Endometrium (tissue), 2 donors: ENCODE data around the gene MSN.
"Not testable (repeated sequence)": the region's sequence is repeated elsewhere in the genome, so short reads cannot be mapped to it uniquely, and the experiment has no call there.

Experiments
- FAIRE-seq: peaks from 2 replicates; lab custom pipeline; 2012; peaks lifted over from hg19 to GRCh38; lab: Jason Lieb, UNC
- donor health status: control.
- donor health status: control.

MSN gene

DNA sequence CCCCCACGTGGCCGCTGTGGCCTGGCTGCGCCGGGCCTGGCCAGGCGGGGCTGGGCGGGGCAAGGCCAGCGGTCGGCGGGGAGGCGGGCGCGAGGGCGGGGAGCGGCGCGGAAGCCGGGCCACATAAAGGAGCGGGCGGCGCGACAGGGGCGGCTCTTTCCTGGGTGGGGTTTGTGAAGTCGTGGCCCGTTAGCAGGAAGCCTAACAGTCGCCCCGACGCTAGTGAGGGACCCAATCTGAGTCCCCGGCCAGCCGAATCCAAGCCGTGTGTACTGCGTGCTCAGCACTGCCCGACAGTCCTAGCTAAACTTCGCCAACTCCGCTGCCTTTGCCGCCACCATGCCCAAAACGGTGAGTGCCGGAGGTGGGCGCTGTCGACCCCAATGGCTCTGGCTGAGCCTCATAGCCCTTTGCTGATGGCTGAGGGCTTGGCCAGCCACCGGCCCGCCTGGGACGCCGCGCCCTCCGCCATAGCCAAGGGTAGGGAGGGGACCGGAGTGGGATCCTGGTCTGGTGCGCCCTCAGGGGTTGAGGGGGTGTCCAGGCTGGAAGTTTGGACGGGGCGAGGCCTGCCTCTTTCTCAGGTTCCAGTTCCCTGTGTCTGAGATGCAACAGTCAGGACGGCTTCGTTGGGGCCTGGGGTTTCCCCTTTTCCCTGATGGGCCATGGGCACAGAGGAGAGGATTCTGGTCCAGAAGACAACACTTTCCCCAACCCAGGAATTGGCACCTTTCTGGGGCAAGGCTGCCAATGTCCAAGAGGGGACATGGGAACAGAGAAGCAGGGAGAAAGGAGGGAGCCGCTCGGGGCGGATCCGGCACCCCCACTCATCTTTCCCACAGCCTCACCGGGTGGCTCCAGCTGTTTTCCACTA lies at the start of gene MSN:
Gene MSN (plus strand): TSS at position 152 of the 874 bp plus-strand sequence. CDS start 188 bp downstream, at position 340.
- FAIRE-seq, result no peak

DNA sequence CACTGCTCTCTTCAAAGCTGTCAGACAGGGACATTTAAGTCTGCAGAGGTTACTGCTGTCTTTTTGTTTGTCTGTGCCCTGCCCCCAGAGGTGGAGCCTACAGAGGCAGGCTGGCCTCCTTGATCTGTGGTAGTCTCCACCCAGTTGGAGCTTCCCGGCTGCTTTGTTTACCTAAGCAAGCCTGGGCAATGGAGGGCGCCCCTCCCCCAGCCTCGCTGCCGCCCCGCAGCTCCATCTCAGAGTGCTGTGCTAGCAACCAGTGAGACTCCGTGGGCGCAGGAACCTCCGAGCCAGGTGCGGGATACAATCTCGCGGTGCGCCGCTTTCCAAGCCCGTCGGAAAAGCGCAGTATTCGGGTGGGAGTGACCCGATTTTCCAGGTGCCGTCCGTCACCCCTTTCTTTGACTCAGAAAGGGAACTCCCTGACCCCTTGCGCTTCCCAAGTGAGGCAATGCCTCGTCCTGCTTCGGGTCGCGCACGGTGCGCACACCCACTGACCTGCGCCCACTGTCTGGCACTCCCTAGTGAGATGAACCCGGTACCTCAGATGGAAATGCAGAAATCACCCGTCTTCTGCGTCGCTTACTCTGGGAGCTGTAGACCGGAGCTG lies 47.3 kb upstream of the MSN start:
- FAIRE-seq, result not testable (repeated sequence)

DNA sequence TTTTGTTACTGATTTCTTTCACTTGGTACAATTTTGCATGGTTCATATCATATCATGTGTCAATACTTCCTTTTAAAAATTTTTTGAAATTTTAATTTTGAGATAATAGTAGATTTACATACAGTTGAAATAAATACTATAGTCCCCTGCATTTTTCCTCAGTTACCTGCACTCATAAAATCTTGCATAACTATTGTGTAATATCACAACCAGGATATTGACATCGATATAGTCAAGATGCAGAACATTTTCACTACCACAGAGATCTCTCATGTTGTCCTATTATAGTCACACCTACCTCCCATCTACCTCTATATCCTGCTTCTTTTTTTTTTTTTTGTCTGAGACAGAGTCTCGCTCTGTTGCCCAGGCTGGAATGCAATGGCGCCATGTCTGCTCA lies 36.7 kb upstream of the MSN start:
- no peak for FAIRE-seq

DNA sequence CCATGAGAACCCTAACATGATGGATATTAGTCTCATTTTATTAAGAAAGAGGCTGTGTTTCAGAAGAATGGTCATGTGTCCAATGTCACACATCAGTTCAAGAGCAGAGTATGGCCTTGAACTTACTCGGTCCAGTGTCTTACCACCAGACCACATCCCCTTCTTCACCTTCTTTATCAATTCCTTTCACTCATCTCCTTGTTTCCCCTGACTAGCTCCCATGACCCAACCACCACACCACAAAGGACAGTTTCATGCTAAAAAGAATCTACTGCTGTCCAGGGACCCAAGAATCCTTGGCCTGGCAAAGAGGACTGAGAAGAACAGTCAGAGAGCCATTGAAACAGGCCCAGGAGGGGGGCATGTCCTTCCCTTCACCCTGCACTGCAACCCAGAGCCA lies 33.6 kb upstream of the MSN start:
- no peak for FAIRE-seq

DNA sequence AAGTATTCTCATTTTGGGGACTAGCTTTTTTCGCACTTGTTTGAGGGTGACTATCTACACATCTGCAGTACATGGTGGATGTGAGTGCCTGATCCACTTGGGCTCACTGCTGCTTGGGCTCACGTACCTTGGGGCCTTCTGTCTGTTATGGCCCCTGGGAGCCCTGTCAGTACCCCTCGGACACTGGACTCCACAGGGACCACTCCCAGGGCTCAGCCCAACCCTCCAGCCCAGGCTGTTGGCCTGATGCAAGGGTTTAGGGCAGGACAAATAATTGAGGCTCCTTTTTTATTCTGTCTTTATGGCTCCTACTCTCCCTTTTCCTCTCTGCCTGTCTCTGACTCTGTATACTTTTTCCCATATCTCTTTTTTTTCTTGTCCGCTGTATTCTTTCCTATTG lies 32.7 kb upstream of the MSN start:
- FAIRE-seq, result no peak

DNA sequence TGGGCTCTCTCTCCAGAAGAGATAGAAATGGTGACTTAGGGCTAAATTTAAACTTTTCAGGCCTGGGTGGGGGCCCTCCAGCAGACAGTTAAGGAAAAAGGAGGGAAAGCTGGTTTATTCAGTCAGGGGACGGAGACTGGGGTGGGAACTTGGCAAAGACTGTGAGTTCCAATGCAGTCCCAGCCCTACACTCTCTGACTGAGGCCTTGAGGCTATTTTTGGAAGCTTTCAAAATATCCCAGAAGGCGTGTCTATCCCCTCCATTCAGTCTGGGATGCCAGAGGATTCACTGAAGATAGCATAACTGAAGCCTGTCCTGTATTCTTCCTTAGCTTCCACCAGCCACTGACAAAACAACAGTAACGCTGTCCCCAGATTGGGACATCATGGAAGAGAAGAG lies 32.1 kb upstream of the MSN start:
- FAIRE-seq, result no peak

DNA sequence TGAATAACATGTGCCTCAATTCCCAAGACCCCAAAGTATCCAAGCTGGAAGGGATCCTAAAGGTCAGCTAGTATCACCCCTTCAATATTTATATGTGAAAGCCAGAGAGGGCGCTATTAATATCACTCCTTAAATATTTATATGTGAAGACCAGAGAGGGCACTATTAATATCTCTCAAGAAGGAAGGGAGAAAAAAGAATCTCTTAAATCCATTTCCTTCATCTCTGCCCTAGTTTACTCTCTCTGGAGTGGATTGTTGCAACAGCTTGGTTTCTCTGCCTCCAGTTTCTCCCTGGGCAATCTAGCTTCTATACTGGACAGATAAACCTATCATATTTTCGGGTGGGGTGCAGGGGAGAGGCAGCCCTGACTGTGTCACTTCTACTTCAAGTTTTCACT lies 31.6 kb upstream of the MSN start:
- no peak for FAIRE-seq

DNA sequence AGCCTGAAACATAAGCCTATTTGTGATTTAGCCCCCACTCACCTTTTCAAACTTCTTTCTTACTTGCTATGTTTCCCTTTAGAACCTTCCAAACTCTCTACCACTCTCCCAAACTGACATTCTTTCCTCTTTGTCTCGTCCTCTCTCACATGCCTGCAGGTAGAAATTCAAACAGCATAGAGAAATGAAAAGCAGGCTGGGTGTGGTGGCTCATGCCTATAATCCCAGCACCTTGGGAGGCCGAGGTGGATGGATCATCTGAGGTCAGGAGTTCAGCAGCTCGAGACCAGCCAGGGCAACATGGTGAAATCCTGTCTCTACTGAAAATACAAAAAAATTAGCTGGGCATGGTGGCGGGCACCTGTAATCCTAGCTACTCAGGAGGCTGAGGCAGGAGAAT lies 31.2 kb upstream of the MSN start:
- not testable (repeated sequence) for FAIRE-seq

DNA sequence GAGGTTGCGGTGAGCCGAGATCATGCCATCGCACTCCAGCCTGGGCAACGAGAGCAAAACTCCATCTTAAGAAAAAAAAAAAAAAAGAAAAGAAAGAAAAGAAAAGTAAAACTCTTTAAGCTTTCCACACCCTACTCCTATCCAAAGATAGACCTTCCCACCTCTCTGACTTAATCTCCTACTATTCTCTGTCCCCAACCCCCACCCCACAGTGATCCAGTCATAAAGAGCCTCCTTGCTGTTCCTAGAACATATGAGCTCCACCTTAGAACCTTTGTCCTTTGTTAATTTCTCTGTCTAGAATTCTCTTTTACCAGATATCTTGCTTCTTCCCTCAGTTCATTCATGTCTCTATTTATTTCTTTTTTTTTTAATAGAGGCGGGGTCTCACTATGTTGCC lies 30.1 kb upstream of the MSN start:
- no peak for FAIRE-seq

DNA sequence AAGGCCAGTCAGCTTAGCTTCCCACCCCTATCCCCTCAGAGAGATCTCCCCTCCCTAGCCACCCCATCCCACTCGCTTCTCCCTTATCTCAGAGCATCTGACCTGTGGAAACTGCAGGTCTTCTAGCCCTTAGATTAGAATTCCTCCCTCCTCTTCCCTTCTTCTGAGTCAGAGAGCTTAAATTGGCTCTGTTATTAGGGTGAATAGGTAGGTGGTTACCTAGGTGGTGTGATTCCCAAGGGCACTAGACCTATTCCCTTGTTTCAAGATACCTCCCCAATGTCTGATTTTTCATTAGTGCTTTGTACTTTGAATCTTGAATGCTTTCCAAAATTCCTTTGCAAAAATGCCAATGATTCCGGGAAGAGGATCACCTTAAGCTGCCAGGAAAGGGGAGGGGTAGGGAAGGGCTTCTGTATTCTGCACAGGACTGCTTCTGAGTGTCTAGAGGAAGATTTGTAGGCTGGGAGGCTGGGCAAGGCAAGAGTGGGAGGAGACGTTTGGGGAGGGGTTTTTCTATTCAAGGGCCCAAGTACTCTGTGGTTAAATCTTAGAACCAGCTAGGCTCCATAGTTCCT lies 24.5 kb upstream of the MSN start:
- FAIRE-seq, result no peak

DNA sequence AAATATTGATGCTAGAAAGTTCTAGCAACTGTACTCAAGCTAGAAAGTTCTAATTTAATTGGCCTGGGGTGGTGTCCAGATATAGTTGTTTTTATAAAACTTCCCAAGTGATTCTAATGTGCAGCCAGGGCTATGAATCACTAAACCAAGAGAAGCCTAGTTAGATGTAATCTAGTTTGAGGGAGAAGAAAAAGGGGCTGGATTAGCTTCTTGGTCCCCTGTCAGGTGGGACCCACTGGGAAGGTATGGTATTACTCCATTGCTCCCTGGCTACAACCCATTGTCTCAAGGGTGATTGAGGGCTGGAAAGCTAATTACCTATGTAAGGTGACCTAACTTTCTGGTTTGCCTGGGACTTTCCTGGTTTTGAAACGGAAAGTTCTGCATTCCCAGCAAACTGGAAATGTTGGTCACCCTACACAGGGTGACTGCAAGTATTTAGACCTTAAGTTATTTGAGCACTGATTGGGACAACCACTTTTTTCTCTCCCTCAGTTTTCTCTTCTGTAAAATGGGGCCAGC lies 23.9 kb upstream of the MSN start:
- no peak for FAIRE-seq

DNA sequence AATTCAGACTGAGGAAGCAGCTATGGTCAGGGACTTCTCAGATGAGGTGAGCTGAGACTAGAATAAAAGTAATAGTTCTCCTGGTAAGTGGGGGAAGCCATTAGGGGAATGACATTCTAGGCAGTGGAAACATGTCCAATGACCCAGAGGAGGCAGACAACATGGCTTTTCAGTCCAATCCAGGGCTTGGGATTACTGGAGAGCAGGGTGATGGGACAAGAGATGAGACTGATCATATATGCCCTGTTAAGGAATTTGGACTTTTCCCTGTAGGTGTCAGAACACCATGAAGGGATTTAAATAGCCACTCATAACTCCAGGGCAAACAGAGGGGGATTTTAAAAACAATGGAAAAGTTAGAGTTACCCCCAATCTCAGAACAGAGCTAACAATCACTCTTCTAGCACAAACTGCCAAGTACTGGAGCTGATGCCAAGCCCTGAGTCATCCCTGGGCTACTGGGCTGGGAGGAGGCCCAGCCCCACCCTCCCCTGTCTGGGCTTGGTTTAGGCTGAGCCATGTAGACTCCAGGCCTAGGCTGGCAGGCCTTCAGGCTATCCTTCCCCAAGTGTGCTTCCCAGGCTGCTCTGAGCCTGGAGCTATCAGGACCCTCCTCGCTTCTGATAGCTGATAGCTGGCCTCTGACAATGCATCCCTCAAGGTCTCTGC lies 22.7 kb upstream of the MSN start:
- no peak for FAIRE-seq

DNA sequence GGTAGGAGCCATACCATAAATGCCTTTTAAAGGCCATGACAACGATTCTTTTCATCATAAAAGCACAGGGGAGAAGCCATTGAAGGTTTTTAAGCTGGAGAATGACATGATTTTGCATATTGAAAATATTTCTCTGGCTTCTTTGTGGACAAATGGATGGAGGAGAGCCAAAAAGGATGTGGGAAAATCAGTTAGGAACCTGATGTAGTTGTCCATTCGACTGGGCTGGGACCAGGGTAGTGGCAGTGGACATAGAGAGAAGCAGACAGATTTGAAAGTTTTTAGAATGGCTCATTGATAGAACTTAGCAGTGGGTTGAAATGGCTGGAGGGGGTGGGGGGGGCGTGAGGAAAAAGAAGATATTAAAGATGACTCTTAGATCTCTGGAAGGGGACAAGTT lies 19.7 kb upstream of the MSN start:
- no peak for FAIRE-seq

DNA sequence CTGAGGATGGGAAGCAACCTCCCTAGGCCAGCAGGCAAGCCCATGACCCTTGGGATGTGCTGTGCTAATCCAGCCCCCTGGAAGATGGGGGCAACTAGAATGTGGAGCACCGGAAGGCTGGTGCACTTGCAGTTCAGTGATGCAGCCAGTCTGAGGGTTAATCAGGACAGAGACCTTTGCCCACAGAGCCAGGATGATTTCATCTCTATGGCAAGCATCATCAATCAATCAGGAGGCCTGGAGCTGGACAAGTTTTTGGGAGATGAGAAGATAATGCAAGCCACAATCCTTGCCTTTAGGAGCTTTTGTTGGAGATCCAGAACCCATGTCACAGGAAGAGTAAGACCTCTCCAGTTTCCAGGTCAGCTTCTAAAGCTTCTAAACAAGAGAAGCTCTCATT lies 15.4 kb upstream of the MSN start:
- no peak for FAIRE-seq

DNA sequence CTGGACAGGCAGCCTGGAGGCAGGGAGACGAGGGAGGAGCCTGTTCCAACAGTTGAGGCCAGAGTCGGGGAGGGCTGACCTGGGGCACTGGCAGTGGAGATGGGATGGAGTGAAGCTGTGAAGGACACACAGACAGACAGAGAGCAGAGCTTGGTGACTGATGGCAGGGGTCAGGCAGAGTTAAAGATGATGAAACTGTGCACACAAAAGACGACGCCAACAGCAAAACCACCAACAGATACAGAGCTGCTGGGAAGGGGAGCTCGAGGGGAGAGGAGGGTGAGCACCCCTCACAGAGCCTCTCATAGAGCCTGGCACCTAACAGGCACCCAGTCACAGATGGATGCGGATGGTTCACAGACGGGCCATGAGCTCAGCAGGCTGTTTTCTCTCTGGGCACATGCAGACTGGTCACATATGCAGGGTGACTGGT lies 10.4 kb upstream of the MSN start:
- not testable (repeated sequence) for FAIRE-seq

DNA sequence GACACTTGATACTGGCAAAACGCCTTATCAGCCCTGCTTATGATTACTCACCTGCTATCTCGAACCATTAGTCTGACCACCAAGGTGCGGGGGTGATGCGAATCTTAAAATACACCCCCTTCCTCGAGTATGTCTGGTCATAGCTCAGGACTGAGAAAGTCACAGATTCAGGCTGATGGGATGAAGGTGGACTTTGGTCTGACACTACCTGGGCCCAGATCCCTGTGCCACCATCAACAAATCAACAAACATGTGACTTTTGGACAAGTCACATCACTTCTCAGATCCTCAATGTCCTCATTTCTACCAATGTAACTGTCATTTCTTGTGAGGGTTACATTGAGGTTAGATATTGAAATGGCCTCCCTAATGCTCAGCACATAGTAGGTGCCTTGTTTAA lies 9.8 kb upstream of the MSN start:
- FAIRE-seq, result no peak

DNA sequence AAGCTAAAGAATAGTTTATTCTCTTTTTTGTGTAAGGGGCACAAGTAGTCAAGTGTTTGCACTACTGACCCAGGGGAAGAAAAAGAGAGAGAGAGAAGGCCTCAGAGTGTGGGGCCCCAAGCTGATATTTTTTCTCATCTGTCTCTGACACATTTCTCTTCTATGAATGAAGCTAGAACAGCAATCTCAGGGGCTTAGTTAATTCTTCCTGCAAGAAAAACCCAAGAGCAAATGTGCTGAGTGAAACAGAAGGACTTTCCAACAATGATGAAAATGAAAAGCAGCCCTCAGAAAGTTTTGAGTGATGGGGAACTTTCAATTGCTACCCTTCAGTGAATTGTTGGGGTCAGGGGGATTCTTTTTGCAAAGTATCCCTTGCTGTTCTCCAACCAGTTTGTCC lies 9.2 kb upstream of the MSN start:
- FAIRE-seq, result no peak

DNA sequence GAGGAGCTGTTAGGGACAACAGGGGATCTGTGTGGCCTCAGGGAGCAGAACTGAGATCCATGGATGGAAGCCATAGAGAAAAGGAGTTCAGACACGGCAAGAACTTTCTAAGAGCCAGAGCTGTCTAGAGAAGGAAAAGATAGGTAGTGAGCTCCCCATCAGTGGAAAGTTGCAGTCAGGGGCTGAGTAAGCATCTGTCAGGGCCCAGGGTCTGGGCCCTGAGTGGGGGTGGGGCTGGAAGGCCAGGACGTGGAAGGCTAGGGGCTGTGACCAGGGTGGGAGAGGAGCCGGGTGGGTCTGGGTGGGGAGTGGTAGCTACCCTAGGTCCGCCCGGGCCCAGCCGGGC lies 324 bp upstream of the MSN start:
- no peak for FAIRE-seq

DNA sequence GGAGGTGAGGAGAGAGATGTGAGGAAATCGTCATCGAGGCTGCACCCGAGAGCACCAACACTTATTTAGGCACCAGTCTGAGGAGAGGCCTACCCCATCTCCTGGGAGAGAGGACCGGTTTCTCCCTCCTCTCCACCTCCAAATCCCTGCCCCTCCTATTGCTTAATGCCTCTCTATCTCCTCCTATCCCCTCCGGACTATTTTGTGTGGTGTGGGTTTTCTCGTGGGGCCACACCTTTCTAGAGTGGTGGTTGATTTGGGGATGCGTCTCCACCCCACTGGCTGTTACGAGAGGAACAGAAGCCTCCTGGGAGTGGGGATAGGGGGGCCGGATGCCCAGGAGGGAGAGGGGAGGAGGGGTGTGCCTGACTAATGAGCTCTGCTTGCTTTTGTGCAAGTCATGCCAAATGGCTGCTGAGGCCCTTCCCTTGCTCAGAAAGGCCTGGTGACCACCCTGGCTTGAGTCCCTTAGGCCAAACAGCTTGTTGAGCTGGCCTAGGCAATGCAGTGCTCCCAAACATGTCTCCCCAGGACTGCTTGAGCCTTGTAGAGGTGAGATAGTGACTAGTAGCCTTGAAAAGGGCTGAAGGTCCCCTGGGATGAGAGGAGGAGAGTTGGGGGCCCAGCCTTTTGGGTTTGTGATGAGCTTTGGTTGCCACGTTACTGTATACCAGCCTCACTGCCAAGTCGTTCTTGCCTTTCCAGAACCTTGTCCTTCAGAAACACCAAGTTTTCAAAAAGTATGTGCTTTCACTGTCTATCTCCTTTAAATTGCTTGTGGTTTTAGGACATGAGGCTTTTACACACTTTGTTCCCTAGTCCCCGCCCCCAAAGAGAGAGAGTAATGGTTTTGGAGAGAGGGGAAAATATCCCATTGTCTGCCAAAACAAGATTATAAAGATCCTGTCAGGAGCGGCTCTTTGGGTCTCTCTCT lies 1.2 kb downstream of the MSN start:
- FAIRE-seq, result no peak

DNA sequence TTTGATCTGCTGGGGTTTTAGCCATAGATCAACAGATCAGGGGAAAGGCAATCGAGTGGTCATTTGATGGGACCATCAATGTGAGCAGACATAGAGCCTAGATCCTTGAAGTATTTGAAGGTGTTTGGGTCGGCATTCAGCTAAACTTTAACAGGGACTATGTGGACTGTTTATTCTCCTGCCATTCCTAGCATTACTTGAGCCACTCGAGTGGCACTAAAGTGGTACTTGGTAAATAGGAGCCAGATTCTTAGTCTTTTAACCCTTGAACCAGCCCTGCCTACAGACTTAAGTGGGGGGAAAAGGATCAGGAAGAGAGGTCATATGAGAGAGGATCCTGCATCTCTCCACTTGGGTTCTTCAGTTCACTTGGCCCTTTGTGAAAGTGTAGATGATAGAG lies 3.8 kb downstream of the MSN start:
- FAIRE-seq, result no peak

DNA sequence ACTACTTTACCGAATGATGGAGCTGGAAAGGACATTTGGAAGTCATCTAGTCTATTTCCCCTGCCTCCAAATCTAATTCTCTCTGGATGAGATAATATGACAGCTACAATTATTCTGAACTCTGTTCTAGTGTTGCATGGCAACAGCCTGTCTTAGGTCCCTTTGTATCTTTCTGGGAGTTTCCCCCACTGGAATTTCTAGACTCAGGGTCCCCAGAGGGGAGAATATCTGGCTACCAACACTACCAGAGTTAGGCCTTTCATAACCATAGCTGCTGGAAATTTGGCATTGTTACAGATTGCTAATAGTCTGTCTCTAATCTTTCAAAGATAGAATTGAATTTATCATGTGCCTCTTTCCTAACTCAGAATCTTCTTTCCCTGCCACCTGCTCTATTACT lies 4.5 kb downstream of the MSN start:
- FAIRE-seq, result no peak

DNA sequence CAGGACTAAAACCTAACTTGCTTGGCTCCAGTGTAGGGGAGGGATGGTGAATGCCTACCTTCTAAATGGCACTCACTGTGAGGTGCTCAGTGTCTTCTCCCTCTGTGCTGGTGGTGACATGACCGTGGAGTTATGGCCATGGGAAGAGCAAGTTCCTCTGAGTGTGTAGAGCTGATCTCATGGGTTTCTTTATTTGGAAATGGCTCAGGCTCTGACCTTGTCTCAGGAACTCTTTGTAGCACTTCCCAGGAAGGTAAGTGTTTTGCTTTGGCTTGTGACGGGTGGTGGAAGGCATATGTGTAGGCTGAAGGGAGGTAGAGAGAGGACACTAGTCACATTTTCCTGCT lies 6.4 kb downstream of the MSN start:
- FAIRE-seq, result no peak
